Esophagus squamous epithelium (tissue), 4 donors: ENCODE data around the gene ZBTB42.

Experiments
- POLR2A ChIP-seq, 4 donors: fragments of 450-650 bp; IDR thresholded peaks; one replicate each; pipeline ENCODE4 v1.6.1; 2017; ENCODE audit warnings: antibody characterized with exemption in 4 of 4, mild to moderate bottlenecking in 4 of 4, moderate library complexity in 3 of 4
- TF ChIP-seq, protein P1 (sequence below), 6 experiments: fragments of 450-650 bp in 4 of 6; fragments of 200-600 bp in 2 of 6; sonication (generic) in 2 of 6; IDR thresholded peaks; one replicate each; pipeline ENCODE4 v1.5.1; 2016 to 2019; ENCODE audit warnings: antibody characterized with exemption in 6 of 6, mild to moderate bottlenecking in 4 of 6, moderate library complexity in 4 of 6

DNA sequence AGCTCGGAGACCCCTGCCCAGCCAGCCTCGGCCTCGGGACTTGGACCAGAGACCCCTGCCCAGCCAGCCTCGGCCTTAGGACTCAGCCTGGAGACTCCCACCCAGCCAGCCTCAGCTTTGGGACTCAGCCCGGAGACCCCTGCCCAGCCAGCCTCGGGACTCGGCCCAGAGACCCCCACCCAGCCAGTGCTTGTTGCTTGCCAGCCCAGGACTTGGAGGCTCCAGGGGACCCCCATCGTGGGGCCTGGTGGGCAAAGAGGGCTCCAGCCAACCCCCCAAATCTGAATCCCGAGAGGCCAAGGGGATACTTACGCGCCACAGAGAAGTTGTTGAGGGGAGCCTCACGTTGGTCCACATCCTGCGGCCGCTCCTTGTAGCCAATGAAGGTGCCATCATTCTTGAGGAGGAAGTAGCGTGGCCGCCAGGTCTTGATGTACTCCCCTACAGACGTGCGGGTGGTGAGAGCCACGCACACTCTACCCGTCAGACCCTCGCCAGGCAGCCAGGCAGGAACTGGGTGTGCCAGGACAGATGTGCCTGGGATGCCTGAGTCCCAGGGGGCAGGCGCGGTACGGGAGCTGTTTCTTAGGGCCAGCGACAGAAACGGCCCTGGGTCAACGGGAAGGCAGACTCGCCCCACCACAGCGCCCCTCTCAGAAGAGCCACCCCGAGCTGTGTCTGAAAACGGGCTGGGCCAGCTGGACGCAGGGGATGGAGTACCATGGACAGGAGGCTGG is 21.0 kb upstream of the ZBTB42 start:
- TF ChIP-seq, protein P1, sequence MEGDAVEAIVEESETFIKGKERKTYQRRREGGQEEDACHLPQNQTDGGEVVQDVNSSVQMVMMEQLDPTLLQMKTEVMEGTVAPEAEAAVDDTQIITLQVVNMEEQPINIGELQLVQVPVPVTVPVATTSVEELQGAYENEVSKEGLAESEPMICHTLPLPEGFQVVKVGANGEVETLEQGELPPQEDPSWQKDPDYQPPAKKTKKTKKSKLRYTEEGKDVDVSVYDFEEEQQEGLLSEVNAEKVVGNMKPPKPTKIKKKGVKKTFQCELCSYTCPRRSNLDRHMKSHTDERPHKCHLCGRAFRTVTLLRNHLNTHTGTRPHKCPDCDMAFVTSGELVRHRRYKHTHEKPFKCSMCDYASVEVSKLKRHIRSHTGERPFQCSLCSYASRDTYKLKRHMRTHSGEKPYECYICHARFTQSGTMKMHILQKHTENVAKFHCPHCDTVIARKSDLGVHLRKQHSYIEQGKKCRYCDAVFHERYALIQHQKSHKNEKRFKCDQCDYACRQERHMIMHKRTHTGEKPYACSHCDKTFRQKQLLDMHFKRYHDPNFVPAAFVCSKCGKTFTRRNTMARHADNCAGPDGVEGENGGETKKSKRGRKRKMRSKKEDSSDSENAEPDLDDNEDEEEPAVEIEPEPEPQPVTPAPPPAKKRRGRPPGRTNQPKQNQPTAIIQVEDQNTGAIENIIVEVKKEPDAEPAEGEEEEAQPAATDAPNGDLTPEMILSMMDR (IDR thresholded peaks at IDR 0.05): no peak
- TF ChIP-seq POLR2A (IDR thresholded peaks at IDR 0.05): no peak
